Activated naive CD4-positive, alpha-beta T cell treated with anti-CD3 and anti-CD28 coated beads, Interleukin-2, amount 50 U/mL, for 72 hours (primary cell): Measurements from ENCODE around the gene CHDH. TPM values are rescaled to one million over a fixed set of nuclear protein-coding genes. Genes with fewer than 3 reads are reported as not detected.

Experiments used
- ATAC-seq, 2 donors: fragments of 150-1000 bp; cut with Tn5 transposase; 2 replicates each; pipeline ENCODE4 v1.10.0; 2021; ENCODE audit warnings: mild to moderate bottlenecking in 2 of 2, moderate library complexity in 2 of 2
- DNase-seq, 2 donors: peaks; one replicate each; pipeline ENCODE4 v3.0.0; 2021 to 2022; ENCODE audit warnings: low spot score in 2 of 2
- H3K27ac Mint-ChIP-seq, 2 donors: one replicate each; pipeline ENCODE4 v1.8.0; 2022; ENCODE audit warnings: mild to moderate bottlenecking in 2 of 2, mixed read lengths in 2 of 2
- H3K36me3 Mint-ChIP-seq, 2 donors: one replicate each; pipeline ENCODE4 v1.8.0; 2022; ENCODE audit warnings: mixed read lengths in 2 of 2
- H3K9me3 Mint-ChIP-seq, 2 donors: one replicate each; pipeline ENCODE4 v1.8.0; 2022; ENCODE audit warnings: mixed read lengths in 2 of 2
- total RNA-seq, 2 donors: library from RNA; stranded (reverse); gene quantifications; one replicate each; pipeline ENCODE4 v1.2.3, GENCODE V29; 2022

Gene CHDH
- total RNA-seq, 2 donors from 2014 or later: 0.02 to 0.47 TPM

DNA sequence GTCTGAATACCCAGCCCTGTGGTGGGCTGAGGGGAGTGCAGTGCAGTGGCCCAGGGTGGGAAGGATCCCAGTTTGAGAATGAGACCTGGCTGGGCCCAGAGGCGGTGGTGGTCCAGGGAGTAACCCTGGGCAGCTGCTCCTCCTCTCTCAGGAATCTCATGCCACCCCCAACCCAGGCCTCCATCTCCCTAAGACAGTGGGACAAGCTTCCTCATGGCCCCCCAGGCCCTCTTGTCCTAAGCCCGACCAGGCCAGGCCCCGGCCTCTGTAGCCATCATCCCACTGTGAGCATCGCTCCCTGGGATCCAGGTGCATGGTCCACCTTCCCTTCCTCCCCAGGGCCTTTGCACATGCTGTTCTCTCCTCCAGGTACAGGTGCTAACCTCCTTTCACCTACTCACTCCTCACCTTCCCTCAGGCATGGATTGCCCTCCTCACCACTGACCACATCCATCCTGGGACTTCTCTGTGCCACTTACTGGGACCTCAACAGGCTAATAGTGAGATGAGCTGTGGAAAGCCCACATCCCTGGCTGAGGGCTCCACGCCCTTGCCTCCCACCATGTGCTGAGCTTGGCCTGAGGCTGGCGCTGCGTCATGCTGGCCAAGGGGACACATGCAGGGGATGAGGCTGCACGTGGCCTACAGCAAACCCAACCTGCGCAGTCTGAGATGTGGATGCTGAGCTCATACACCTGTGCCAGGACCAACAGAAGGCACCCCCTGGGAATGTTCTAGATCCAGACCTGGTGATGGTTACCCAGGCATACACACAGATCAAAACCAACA is 9.9 kb downstream of the CHDH start:
- no peak for DNase-seq
- H3K36me3 Mint-ChIP-seq: no peaks in the 10 kb centered on the region
- no peak for ATAC-seq
- H3K27ac Mint-ChIP-seq: peak overlapping the region in 1 of 2 donors; percentile 24
- no peaks in the 10 kb centered on the region for H3K9me3 Mint-ChIP-seq

DNA sequence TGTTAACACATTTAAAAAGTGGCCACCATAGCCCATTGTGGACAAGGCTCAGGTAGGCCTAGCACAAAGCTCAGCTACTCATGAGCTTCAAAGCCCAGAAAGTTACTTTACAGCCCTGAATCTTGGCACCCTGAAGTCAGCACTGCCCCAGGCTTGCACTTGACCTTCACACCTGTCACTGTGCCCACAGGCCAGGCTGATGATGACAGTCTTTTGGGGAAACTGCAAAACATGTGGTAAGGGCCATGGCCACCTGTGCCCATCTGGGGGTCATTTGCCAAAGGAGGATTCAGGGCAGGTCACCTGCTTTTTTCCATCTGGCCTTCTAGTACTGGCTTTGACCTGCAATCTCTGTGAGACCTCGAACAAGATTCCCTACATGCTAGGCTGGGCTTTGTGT is 11.0 kb downstream of the CHDH start:
- no peaks in the 10 kb centered on the region for H3K9me3 Mint-ChIP-seq
- DNase-seq (no peak), ATAC-seq (no peak)
- H3K27ac Mint-ChIP-seq: no peak overlapping the region
- no peaks in the 10 kb centered on the region for H3K36me3 Mint-ChIP-seq

DNA sequence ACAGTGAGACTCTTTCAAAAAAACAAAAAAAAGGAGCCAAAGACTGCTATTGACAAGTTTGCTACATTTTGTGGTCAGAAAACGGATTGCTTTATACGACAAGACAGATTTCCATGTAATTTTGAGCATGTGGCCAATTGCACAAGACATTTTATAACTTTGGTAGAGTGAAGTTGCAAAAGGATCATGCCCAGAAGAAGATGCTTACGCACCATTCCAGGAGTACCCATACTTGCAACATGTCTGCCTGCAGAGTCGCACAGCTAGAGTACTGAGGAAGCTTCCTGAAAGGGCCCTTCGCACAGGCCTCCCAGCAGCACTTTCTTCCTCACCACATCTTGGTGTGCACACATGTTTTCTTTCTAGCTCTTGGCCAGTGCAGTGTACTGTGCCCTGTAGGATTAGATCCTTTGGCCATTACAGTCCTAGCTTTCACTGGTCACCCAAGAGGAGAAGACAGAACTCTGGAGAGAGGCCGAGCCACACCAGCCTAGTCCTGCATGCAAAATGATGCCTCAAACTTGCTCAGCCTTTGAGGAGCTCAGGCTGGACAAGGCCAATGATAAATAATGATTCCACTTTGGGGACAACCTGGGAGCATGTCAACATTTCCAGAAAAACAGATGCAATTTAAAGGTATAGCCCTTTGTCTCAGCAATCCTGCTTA is 11.7 kb downstream of the CHDH start:
- DNase-seq (no peak), ATAC-seq (no peak)
- Mint-ChIP-seq H3K27ac (no peak overlapping the region), H3K36me3 (no peaks in the 10 kb centered on the region), H3K9me3 (no peaks in the 10 kb centered on the region)

DNA sequence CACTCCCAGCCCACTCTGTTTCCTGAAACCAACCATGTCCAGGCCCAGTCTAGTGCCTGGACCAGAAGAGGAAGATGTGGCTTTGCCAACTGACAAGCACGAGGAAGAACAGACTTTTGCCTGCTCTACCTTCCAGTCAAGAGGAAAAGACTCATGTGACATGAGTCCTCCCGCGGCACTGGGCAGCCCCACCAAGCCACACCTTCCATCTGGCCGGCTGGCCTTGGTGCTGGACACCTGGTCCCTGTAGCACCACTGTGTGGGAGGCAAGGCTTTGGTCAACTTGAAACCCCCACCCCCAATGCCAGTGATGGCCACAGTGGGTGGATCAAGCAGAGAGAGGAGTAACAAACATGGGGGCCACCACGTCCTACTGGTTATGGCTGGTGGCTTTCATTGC is 12.5 kb downstream of the CHDH start:
- H3K9me3 Mint-ChIP-seq: no peaks in the 10 kb centered on the region

DNA sequence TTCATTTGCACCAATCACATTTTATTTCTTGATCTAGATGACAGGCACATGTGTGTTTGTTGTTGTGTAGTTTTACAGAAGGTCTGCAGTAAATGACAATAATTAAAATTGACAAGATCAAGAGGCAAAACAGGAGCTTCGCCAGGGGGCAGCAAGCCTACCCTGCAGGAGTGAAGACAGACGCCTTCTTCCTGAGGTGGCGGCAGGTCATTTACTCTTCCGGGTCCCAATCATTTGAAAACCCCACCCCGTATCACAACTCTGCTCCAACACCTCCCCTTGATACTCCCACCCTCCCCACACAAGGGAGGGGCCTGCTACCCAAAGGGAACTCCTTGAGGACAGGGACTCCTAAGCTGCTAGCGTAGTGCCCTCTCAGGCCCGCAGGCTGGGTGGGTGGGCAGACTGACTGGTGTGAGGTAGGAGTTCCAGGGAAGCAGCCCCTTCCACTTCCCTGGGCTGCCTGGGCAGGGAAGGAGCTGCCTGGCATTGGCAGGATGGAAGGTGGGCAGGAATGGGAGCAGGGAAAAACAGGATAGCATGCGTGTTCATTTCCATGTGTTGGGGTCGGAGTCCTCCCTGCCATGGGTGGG is 13.1 kb downstream of the CHDH start:
- Mint-ChIP-seq H3K9me3 (no peaks in the 10 kb centered on the region), H3K36me3 (no peaks in the 10 kb centered on the region), H3K27ac (no peak overlapping the region)
- DNase-seq (no peak), ATAC-seq (no peak)

More for the DNA sequence above, 12.5 kb downstream of the CHDH start:
- H3K27ac Mint-ChIP-seq: no peak overlapping the region
- DNase-seq (no peak), ATAC-seq (no peak)
- no peaks in the 10 kb centered on the region for H3K36me3 Mint-ChIP-seq

DNA sequence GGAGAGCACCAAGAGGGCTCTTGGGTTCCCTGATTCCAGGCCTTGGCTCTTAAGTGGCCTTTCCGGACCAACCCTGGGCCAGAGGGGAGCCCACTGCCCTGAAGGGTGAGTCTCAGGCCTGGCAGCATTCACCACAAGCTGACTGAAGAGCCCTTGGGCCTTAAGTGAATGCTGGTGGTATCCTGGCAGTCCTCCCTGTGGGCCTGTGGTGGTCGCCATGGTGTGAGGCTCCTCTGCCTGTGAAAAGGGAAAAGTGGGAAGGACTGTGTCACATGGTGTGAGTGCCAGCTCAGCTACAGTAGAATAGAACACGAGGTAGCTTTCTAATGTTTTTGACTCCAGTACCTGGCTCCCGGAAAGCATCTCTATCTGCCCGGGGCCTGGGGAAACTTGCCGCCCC is 15.3 kb downstream of the CHDH start:
- ATAC-seq (no peak), DNase-seq (no peak)
- H3K36me3 Mint-ChIP-seq: no peaks in the 10 kb centered on the region
- no peaks in the 10 kb centered on the region for H3K9me3 Mint-ChIP-seq
- H3K27ac Mint-ChIP-seq: no peak overlapping the region

DNA sequence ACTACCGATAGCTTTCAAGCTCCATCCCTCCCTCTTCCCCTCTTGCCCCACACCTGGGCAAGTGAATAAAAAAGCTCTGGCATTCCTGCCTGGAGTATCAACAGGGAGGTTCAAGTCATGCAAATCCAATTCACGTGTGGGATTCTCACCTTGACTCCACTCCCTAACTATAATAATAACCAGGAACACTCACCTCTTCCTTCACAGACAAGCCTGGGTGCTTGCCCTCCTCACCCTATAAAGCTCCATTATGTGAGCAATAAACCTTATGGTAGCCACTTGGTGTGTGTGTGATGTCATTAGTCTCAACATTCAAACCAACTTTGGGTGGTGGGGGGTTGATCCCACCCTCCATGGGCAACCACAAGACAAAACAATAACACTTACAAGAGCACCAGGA is 16.6 kb downstream of the CHDH start:
- DNase-seq (no peak), ATAC-seq (no peak)
- Mint-ChIP-seq H3K36me3 (no peaks in the 10 kb centered on the region), H3K27ac (no peak overlapping the region), H3K9me3 (no peaks in the 10 kb centered on the region)

DNA sequence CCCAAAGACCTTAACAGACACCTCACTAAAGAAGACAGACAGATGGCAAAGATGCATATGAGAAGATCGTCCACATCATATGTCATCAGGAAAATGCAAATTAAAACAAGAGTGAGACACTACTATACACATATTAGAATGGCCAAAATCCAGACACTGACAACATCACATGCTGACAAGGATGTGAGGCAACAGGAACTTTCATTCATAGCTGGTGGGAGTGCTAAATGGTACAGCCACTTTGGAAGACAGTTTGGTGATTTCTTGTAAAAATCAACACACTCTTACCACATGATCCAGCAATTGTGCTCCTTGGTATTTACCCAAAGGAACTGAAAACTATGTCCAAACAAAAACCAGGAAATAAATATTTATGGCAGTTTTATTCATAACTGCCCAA is 17.6 kb downstream of the CHDH start:
- no peak for ATAC-seq
- H3K36me3 Mint-ChIP-seq: no peaks in the 10 kb centered on the region
- DNase-seq: no peak
- H3K9me3 Mint-ChIP-seq: no peaks in the 10 kb centered on the region
- H3K27ac Mint-ChIP-seq: no peak overlapping the region

DNA sequence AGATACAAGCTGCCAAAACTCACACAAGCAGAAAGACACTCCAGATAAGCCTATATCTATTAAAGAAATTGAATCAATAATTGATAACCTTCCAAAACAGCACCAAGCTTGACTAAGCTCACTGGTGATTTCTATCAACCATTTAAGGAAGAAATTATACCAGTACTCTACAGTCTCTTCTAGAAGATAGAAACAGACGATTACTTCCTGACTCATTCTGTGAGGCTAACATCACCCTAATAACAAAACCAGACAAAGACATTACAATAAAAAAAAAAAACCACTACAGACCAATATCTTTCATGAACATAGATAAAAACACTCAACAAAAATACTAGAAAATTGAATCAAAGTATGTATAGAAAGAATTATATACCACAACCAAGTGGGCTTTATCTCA is 20.2 kb downstream of the CHDH start:
- Mint-ChIP-seq H3K9me3 (no peaks in the 10 kb centered on the region), H3K36me3 (no peaks in the 10 kb centered on the region), H3K27ac (no peak overlapping the region)
- ATAC-seq (no peak), DNase-seq (no peak)

DNA sequence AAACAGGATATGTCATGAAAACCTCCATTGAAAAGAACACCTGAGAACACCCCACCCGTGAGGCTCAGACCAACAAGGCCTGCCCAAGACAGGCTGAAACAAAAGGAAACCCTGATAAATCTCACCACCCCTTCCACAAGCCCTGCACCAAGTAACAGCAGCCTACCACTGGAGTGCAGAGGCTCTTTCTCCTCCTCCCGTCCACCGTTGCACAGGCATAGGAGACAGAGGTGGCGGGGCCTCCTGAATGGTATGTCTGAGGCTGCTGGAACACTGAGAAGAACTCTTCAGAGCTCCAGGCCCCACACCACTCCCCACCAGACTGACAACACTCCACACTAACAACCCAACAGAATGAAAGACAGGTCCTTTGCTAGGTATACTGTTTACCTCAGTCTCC is 21.4 kb downstream of the CHDH start:
- ATAC-seq: no peak
- H3K27ac Mint-ChIP-seq: no peak overlapping the region
- no peaks in the 10 kb centered on the region for H3K9me3 Mint-ChIP-seq

DNA sequence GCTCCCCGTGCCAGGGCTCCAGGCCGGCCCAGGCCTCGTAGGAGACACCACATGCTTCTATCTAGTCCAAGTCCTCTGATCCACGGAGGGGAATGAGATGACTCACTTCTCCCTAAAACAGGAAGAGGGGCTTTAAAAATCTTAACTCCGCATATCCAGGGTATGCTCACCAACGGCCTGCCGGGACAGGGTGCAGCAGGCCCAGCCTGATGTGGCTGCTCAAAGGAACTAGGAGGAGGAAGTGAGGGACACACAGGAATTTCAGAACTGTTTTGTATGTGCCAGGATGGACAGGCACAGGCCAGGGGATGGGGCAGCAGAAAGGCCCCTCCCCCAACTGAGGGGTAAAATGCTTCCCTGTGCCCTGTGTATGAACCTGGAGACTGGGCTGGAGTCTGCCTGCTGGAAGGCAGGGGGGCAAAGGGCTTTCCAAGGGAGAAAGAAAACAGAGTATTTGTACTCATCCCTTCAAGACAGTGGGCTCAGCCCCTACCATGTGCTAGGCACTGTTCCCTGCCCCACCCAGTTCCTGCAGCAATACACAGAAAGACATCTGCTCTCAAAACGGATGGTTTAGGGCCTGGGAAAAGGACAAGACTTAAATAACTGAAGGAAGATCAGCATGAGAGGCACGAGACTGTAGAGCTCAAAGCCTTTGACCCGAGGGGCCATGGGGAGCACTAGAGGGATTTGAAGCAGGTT is 22.1 kb downstream of the CHDH start:
- H3K9me3 Mint-ChIP-seq: no peaks in the 10 kb centered on the region
- ATAC-seq: no peak
- H3K36me3 Mint-ChIP-seq: no peaks in the 10 kb centered on the region
- DNase-seq: no peak
- no peak overlapping the region for H3K27ac Mint-ChIP-seq

More for the DNA sequence above, 21.4 kb downstream of the CHDH start:
- no peak for DNase-seq
- no peaks in the 10 kb centered on the region for H3K36me3 Mint-ChIP-seq

DNA sequence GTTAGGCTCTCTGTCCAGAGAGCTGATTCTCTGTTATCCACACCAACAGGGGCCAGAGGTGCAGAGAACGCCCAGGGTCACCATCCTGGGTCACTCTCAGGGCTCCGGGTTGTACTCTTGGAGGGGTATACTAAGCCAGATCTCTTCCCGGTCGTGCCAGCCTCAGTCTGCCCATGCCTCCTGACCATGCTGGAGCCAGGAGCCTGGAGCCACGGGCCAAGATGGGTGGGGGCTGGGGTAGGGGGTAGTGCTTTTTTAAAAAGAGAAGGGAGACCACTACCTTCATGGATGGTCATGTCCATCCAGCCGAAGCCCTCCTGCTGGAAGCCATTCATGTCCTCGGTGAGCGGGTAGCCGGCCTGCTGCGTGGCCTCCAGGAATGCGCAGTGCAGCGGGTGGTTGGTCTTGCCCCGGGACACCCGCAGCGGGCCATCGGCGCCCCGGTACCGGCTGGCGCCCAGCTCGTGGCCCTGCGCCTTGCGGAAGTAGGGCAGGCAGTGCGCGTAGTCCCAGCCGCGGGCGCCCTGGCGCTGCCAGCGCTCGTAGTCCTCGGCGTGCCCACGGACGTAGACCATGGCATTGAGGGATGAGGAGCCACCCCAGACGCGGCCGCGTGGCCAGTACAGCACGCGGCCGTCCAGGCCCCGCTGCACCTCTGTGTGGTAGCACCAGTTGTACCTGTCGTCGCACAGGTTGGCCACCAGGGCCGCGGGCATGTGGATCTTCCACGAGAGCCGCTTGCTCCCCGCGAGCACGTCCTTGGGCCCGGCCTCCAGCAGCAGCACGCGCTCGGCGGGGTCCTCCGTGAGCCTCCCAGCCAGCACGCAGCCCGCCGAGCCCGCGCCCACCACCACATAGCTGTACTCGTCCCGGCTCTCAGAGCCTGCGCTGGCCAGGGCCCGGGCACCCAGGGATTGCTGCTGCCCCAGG is 22.9 kb downstream of the CHDH start:
- DNase-seq (no peak), ATAC-seq (no peak)
- Mint-ChIP-seq H3K27ac (no peak overlapping the region), H3K9me3 (no peaks in the 10 kb centered on the region), H3K36me3 (no peaks in the 10 kb centered on the region)

DNA sequence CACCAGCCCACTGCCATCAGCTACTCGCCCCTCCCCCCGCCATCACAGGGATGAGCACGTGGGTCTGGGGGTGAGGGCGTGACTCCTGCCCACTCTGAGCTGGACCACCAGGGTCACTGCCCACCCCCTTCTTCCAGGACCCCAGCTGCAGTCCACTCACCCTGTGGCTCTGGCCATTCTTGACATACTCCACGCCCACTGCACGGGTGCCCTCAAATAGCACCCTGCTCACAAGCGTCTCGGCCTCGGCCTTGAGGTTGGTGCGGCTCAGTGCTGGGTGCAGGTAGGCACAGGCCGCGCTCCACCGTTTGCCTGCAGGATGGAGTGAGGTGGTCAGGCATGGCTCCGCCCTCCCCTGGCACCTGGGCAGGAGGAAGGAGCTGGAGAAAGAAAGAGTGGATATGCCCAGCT is 23.9 kb downstream of the CHDH start:
- DNase-seq (no peak), ATAC-seq (no peak)
- H3K27ac Mint-ChIP-seq: no peak overlapping the region
- no peaks in the 10 kb centered on the region for H3K9me3 Mint-ChIP-seq
- no peaks in the 10 kb centered on the region for H3K36me3 Mint-ChIP-seq

DNA sequence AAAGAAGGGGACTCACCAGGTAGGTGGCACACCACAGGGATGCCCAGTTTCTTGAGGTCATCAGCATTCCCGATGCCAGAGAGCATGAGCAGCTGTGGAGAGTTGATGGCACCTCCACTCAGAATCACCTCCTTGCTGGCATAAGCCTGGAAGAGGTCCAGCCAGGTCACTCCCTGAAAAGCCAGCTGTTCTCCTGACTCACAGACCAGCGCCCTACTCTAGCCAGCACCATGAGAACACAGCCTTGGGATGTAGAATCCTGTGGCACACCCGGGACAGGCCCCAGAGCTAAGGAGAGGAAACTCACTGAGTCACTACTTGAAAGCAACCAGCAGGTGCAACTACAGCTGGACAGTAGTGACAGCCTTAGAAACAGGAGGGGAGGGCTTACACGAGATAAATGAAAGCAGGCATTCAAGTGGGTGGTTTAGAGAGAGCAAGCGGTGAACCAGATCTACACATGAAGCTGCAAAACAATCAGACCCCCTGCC is 24.5 kb downstream of the CHDH start:
- ATAC-seq (peak in 1 of 2 donors; percentile 50), DNase-seq (no peak)
- Mint-ChIP-seq H3K27ac (no peak overlapping the region), H3K9me3 (no peaks in the 10 kb centered on the region), H3K36me3 (no peaks in the 10 kb centered on the region)

DNA sequence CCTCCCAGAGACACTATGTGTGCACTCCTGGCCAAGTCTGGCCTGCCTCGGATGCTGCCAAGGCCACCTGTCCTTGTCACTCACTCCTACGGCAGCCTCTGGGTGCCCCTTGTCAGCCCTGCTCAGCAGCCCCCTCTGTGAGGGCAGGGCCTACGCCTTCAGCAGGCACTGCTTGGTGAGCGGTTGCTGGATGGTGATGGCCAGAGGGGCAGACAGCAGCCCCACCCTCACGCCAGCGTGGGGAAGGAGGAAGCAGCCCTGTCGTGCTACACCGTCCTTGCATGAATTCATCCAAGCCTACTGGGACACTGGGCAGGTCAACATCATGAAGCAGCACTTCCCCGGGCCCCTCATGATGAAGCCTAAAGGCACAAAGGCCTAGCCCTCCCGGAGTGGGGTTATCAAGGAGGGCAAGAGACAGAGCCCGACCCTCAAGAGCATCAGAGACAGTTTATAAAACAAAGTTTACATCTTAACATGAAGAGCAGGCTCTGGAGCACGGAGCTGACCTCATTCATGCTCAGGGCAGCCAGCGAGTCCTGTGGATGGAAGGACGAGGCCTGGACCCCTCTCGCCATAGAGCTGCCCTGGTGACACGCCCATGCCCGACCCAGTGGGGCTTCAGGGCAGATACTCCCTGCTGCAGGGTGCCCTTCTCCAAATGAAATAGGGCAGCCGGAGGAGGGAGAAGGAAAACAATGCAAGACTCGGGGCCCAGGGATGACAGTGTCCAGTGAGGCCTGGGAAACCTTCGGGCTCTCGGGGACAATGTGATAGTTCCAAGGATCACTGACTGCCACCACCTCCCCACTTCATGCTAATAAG is 25.3 kb downstream of the CHDH start:
- ATAC-seq: no peak
- no peaks in the 10 kb centered on the region for H3K9me3 Mint-ChIP-seq
- DNase-seq: no peak
- H3K27ac Mint-ChIP-seq: no peak overlapping the region
- no peaks in the 10 kb centered on the region for H3K36me3 Mint-ChIP-seq
